Retina (tissue), 1 donor: ENCODE data around the gene SCAMP2.
"Not testable (repeated sequence)": the region's sequence is repeated elsewhere in the genome, so short reads cannot be mapped to it uniquely, and the experiment has no call there.

ENCODE experiments used
- DNase-seq: peaks from one replicate; pipeline ENCODE4 v3.0.0-alpha.2; 2016

SCAMP2 gene

GRCh38 chr15:74873036-74873755 lies at the start of gene SCAMP2:
SCAMP2 (minus strand) TSS chr15:74873365; CDS start chr15:74873255, 110 bp downstream.
- peak; percentile 100 for DNase-seq

GRCh38 chr15:74920456-74920855 lies 47.3 kb upstream of the SCAMP2 start:
- no peak for DNase-seq

GRCh38 chr15:74917676-74918075 lies 44.5 kb upstream of the SCAMP2 start:
- no peak for DNase-seq

GRCh38 chr15:74913799-74914198 lies 40.6 kb upstream of the SCAMP2 start:
- DNase-seq, result not testable (repeated sequence)

GRCh38 chr15:74913041-74913440 lies 39.9 kb upstream of the SCAMP2 start:
- no peak for DNase-seq

- no peak for DNase-seq
These were observed 35.5 kb upstream of the SCAMP2 start for GRCh38 chr15:74908635-74909034.

- DNase-seq, result no peak
These were observed 34.2 kb upstream of the SCAMP2 start for GRCh38 chr15:74907163-74907870.

GRCh38 chr15:74906450-74907162 lies 33.4 kb upstream of the SCAMP2 start, which contains the start of gene FAM219B:
FAM219B (minus strand) TSS chr15:74906851; CDS start chr15:74906800, 51 bp downstream.
- DNase-seq, result peak; percentile 90

GRCh38 chr15:74906067-74906449 lies 32.9 kb upstream of the SCAMP2 start:
- DNase-seq, result no peak

GRCh38 chr15:74904190-74904805 lies 31.1 kb upstream of the SCAMP2 start:
- no peak for DNase-seq

GRCh38 chr15:74903676-74904075 lies 30.5 kb upstream of the SCAMP2 start:
- no peak for DNase-seq

- no peak for DNase-seq
These were observed 29.3 kb upstream of the SCAMP2 start for GRCh38 chr15:74902295-74903075.

GRCh38 chr15:74901612-74902063 lies 28.5 kb upstream of the SCAMP2 start:
- peak; percentile 72 for DNase-seq

- DNase-seq, result no peak
These were observed 24.1 kb upstream of the SCAMP2 start for GRCh38 chr15:74897300-74897701.

- no peak for DNase-seq
These were observed 23.2 kb upstream of the SCAMP2 start for GRCh38 chr15:74896316-74896715.

- no peak for DNase-seq
These were observed 22.7 kb upstream of the SCAMP2 start for GRCh38 chr15:74895830-74896229.

GRCh38 chr15:74894383-74894782 lies 21.2 kb upstream of the SCAMP2 start:
- not testable (repeated sequence) for DNase-seq

GRCh38 chr15:74893627-74894026 lies 20.5 kb upstream of the SCAMP2 start:
- no peak for DNase-seq

- DNase-seq, result no peak
These were observed 19.8 kb upstream of the SCAMP2 start for GRCh38 chr15:74892931-74893330.

- no peak for DNase-seq
These were observed 19.1 kb upstream of the SCAMP2 start for GRCh38 chr15:74892313-74892712.

- no peak for DNase-seq
These were observed 18.3 kb upstream of the SCAMP2 start for GRCh38 chr15:74891469-74891868.

- no peak for DNase-seq
These were observed 17.4 kb upstream of the SCAMP2 start for GRCh38 chr15:74890665-74890960.
